Astrocyte (in vitro differentiated cells and primary cell): ENCODE results near the gene CNGA1. TPM values are rescaled to one million over a fixed set of nuclear protein-coding genes. Genes with fewer than 3 reads are reported as not detected.

Source experiments
- DNase-seq: peaks from one replicate; pipeline ENCODE4 v3.0.0-alpha.2; 2010; ENCODE audit warnings: low read depth
- FAIRE-seq: peaks from 2 replicates; lab custom pipeline; 2011; peaks lifted over from hg19 to GRCh38; lab: Jason Lieb, UNC
- H2AFZ ChIP-seq: 2 replicates; pipeline ENCODE4 v1.6.0; 2012; ENCODE audit warnings: low read depth, low read length, inconsistent platforms
- H3K27ac ChIP-seq: 2 replicates; pipeline ENCODE4 v1.5.1; 2011; ENCODE audit warnings: low read depth, low read length, inconsistent platforms
- H3K27me3 ChIP-seq: 2 replicates; pipeline ENCODE4 v1.6.0; 2011; ENCODE audit warnings: low read length, inconsistent platforms; ENCODE audit not compliant: insufficient read depth
- H3K36me3 ChIP-seq: 2 replicates; pipeline ENCODE4 v1.5.1; 2011; ENCODE audit warnings: low read length, inconsistent platforms; ENCODE audit not compliant: insufficient read depth
- H3K4me1 ChIP-seq: 2 replicates; pipeline ENCODE4 v1.5.1; 2011; ENCODE audit warnings: low read length, inconsistent platforms; ENCODE audit not compliant: insufficient read depth
- H3K4me2 ChIP-seq: 2 replicates; pipeline ENCODE4 v1.6.0; 2012; ENCODE audit warnings: low read length, inconsistent platforms
- H3K4me3 ChIP-seq: 2 replicates; pipeline ENCODE4 v1.5.1; 2011; ENCODE audit warnings: low read depth, mild to moderate bottlenecking, low read length, inconsistent platforms; ENCODE audit not compliant: insufficient read depth
- H3K79me2 ChIP-seq: 2 replicates; pipeline ENCODE4 v1.6.0; 2012; ENCODE audit warnings: mild to moderate bottlenecking, low read length, inconsistent platforms; ENCODE audit not compliant: insufficient read depth
- H3K9ac ChIP-seq: 2 replicates; pipeline ENCODE4 v1.6.0; 2012; ENCODE audit warnings: mild to moderate bottlenecking, low read length, inconsistent platforms
- H3K9me3 ChIP-seq: 2 replicates; pipeline ENCODE4 v1.5.1; 2012; ENCODE audit warnings: low read depth, mild to moderate bottlenecking, low read length, inconsistent platforms; ENCODE audit not compliant: insufficient read depth
- H4K20me1 ChIP-seq: 2 replicates; pipeline ENCODE4 v1.6.0; 2012; ENCODE audit warnings: low read length, inconsistent platforms; ENCODE audit not compliant: insufficient read depth
- H3K27ac Mint-ChIP-seq: one replicate; pipeline ENCODE4 v1.8.0; 2021; ENCODE audit warnings: mild to moderate bottlenecking, mixed read lengths; ENCODE audit not compliant: unreplicated experiment
- H3K27me3 Mint-ChIP-seq: one replicate; pipeline ENCODE4 v1.8.0; 2021; ENCODE audit warnings: low read depth, mixed read lengths; ENCODE audit not compliant: unreplicated experiment
- H3K36me3 Mint-ChIP-seq: one replicate; pipeline ENCODE4 v1.8.0; 2021; ENCODE audit warnings: low read depth, mixed read lengths; ENCODE audit not compliant: unreplicated experiment
- H3K4me1 Mint-ChIP-seq: one replicate; pipeline ENCODE4 v1.8.0; 2021; ENCODE audit warnings: low read depth, mixed read lengths; ENCODE audit not compliant: unreplicated experiment
- H3K4me3 Mint-ChIP-seq: one replicate; pipeline ENCODE4 v1.8.0; 2021; ENCODE audit warnings: mild to moderate bottlenecking, moderate library complexity, mixed read lengths; ENCODE audit not compliant: unreplicated experiment
- H3K9me3 Mint-ChIP-seq: one replicate; pipeline ENCODE4 v1.8.0; 2021; ENCODE audit warnings: mild to moderate bottlenecking, mixed read lengths; ENCODE audit not compliant: unreplicated experiment
- CTCF ChIP-seq: IDR thresholded peaks from 2 replicates; pipeline ENCODE4 v1.5.1; 2011; ENCODE audit warnings: low read depth, mild to moderate bottlenecking, inconsistent platforms, low read length, moderate library complexity; ENCODE audit not compliant: insufficient read depth
- EZH2 ChIP-seq: IDR thresholded peaks from 2 replicates; pipeline ENCODE4 v1.6.1; 2012; ENCODE audit warnings: mild to moderate bottlenecking, low read length, inconsistent platforms; ENCODE audit not compliant: insufficient read depth
- total RNA-seq: library from RNA; stranded (reverse); gene quantifications from 2 replicates; pipeline ENCODE4 v1.2.1, GENCODE V29; 2021

Gene CNGA1
- total RNA-seq, 1 donor from 2014 or later = not detected

- Mint-ChIP-seq H3K4me3 (no peak overlapping the region), H3K36me3 (no peaks in the 10 kb centered on the region), H3K4me1 (peaks cover 1% of the 10 kb centered on the region), H3K27me3 (no peaks in the 10 kb centered on the region), H3K9me3 (no peaks in the 10 kb centered on the region), H3K27ac (no peak overlapping the region)
- FAIRE-seq (no peak), DNase-seq (no peak)
- H3K4me3 ChIP-seq = no peak overlapping the region
- TF ChIP-seq EZH2 = no peak
- no peak for TF ChIP-seq CTCF
- H3K4me2 ChIP-seq = no peak overlapping the region
- H3K36me3 ChIP-seq = no peaks in the 10 kb centered on the region
- no peaks in the 10 kb centered on the region for H3K4me1 ChIP-seq
- H4K20me1 ChIP-seq = no peaks in the 10 kb centered on the region
- no peak overlapping the region for H3K9ac ChIP-seq
- H3K27ac ChIP-seq = no peak overlapping the region
- peaks cover 6% of the 10 kb centered on the region for H3K27me3 ChIP-seq
- no peaks in the 10 kb centered on the region for H3K9me3 ChIP-seq
- no peak overlapping the region for H2AFZ ChIP-seq
- H3K79me2 ChIP-seq = no peaks in the 10 kb centered on the region
These were observed 27.0 kb upstream of the CNGA1 start for GRCh38 chr4:48043504-48043903.

- H3K36me3 ChIP-seq = no peaks in the 10 kb centered on the region
- H3K4me2 ChIP-seq = no peak overlapping the region
- no peak overlapping the region for H3K4me3 ChIP-seq
- H3K4me1 Mint-ChIP-seq = peaks cover 1% of the 10 kb centered on the region
- H3K4me3 Mint-ChIP-seq = no peak overlapping the region
- DNase-seq = no peak
- H3K27me3 ChIP-seq = peaks cover 6% of the 10 kb centered on the region
- no peak for TF ChIP-seq CTCF
- no peak for FAIRE-seq
- H4K20me1 ChIP-seq = no peaks in the 10 kb centered on the region
- H3K4me1 ChIP-seq = no peaks in the 10 kb centered on the region
- H3K27ac Mint-ChIP-seq = no peak overlapping the region
- H3K36me3 Mint-ChIP-seq = no peaks in the 10 kb centered on the region
- H3K79me2 ChIP-seq = no peaks in the 10 kb centered on the region
- H3K27me3 Mint-ChIP-seq = no peaks in the 10 kb centered on the region
- H3K9me3 ChIP-seq = no peaks in the 10 kb centered on the region
- H3K9me3 Mint-ChIP-seq = no peaks in the 10 kb centered on the region
- H3K27ac ChIP-seq = no peak overlapping the region
- H2AFZ ChIP-seq = no peak overlapping the region
- H3K9ac ChIP-seq = no peak overlapping the region
These were observed 26.5 kb upstream of the CNGA1 start for GRCh38 chr4:48042979-48043461.

- Histone ChIP-seq H3K27ac (no peak overlapping the region), H3K27me3 (peaks cover 4% of the 10 kb centered on the region), H3K9me3 (no peaks in the 10 kb centered on the region), H3K79me2 (no peaks in the 10 kb centered on the region), H3K4me2 (no peak overlapping the region), H3K4me3 (no peak overlapping the region), H3K36me3 (no peaks in the 10 kb centered on the region), H2AFZ (no peak overlapping the region), H3K9ac (no peak overlapping the region), H4K20me1 (no peaks in the 10 kb centered on the region), H3K4me1 (no peaks in the 10 kb centered on the region)
- Mint-ChIP-seq H3K4me1 (peaks cover 1% of the 10 kb centered on the region), H3K27ac (no peak overlapping the region), H3K4me3 (no peak overlapping the region), H3K36me3 (no peaks in the 10 kb centered on the region), H3K27me3 (no peaks in the 10 kb centered on the region), H3K9me3 (no peaks in the 10 kb centered on the region)
- no peak for TF ChIP-seq CTCF
- TF ChIP-seq EZH2 = no peak
- DNase-seq (no peak), FAIRE-seq (no peak)
These were observed 25.2 kb upstream of the CNGA1 start for GRCh38 chr4:48041535-48042137.
